Fibroblast of skin of abdomen (primary cell): ENCODE results near the gene TTYH2.

Experiments
- DNase-seq: peaks from one replicate; pipeline ENCODE4 v3.0.0-alpha.2; 2013

Gene TTYH2

GRCh38 chr17:74194682-74195081, 18.7 kb upstream of the TTYH2 start:
- DNase-seq, result no peak

GRCh38 chr17:74196541-74197317, 16.6 kb upstream of the TTYH2 start:
- DNase-seq, result no peak

GRCh38 chr17:74197801-74198200, 15.6 kb upstream of the TTYH2 start:
- DNase-seq, result no peak

GRCh38 chr17:74198694-74199093, 14.7 kb upstream of the TTYH2 start:
- no peak for DNase-seq

GRCh38 chr17:74199306-74200092, 13.9 kb upstream of the TTYH2 start:
- DNase-seq, result peak; percentile 30

GRCh38 chr17:74200112-74200511, 13.3 kb upstream of the TTYH2 start:
- no peak for DNase-seq

- peak; percentile 47 for DNase-seq
These were observed 12.1 kb upstream of the TTYH2 start for GRCh38 chr17:74201250-74201649.

GRCh38 chr17:74201948-74202347, 11.4 kb upstream of the TTYH2 start:
- DNase-seq, result no peak

GRCh38 chr17:74202938-74203337, 10.4 kb upstream of the TTYH2 start:
- no peak for DNase-seq

GRCh38 chr17:74203439-74204240, 9.7 kb upstream of the TTYH2 start, which contains the start of gene RPL38:
Gene RPL38 (plus strand): TSS chr17:74203678. CDS start chr17:74203956, 278 bp downstream.
- peak; percentile 97 for DNase-seq

- DNase-seq, result no peak
These were observed 8.9 kb upstream of the TTYH2 start for GRCh38 chr17:74204474-74204873.

GRCh38 chr17:74205274-74205673, 8.1 kb upstream of the TTYH2 start:
- DNase-seq, result no peak

GRCh38 chr17:74206332-74206818, 7.0 kb upstream of the TTYH2 start:
- no peak for DNase-seq

- DNase-seq, result peak; percentile 55
These were observed 2.9 kb upstream of the TTYH2 start for GRCh38 chr17:74210191-74211140.

GRCh38 chr17:74211141-74211911, 2.0 kb upstream of the TTYH2 start:
- DNase-seq, result no peak

GRCh38 chr17:74211912-74212208, 1.5 kb upstream of the TTYH2 start:
- no peak for DNase-seq

GRCh38 chr17:74212209-74212912, 1.0 kb upstream of the TTYH2 start:
- peak; percentile 24 for DNase-seq

GRCh38 chr17:74213861-74214391, 555 bp downstream of the TTYH2 start:
- no peak for DNase-seq

- no peak for DNase-seq
These were observed 1.3 kb downstream of the TTYH2 start for GRCh38 chr17:74214484-74215341.
